ENCODE results near the gene ALPL.

ALPL gene

GRCh38 chr1:21532496-21532895, 23.3 kb downstream of the ALPL start:
- DNase-seq: no peak

DNA sequence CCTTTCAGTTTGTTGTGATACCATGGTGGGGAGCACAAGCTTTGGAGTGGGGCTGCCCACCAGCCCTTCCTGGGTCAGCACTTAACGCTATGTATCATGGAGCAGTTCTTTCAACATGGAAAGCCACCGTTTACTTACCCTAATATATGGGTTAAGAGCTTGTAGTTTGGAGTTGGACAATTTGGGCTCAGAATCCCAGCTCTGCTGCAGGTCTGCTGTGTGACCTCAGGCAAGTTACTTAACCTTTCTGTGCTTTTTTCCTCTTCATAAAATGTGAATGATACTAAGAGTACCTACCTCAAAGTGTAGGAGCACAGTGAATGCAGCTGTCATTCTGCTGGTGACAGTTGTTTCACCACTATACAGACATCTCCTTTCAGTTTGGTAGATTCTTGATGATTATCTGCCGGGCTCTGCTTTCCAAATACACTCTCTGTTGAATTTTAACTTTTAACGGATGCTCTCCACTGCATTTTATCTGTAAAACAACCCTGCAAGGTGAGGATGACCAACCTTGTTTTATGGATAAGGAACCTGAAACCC, 23.8 kb downstream of the ALPL start:
- no peak for DNase-seq

- DNase-seq: no peak
Measured at GRCh38 chr1:21534146-21534545, 24.9 kb downstream of the ALPL start.

DNA sequence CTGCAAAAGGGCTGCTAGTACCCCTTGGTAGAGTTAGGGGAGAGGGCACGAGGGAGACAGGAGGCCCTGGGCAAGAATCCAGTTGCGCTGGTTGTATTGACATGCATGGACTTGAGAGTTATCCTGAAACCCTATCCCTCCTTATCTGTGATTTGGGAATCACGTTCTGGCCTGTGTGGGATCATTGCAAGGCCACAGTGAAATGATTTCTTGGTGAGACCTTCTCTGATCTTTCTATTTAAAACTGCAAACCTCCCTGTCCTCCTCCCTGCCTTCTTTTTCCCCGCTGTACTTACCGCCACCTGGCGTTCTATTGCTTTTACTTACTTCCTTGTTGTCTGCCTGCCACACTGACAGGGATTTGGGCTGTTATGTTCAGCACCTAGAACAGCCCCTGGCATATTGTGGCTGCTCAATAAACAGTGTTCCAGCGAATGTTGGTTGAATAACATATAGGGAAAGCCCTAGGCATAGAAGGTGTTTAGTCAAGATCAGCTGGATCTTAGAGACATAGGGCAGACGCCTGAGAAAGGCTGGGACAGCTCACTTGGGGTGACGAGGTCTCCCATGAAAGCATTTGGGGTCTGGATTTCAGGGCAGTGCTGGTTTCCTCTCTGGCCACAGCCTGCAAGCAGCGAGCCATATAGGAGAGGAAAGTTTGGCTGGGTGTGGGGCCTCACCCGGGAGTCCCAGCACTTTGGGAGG, 25.6 kb downstream of the ALPL start:
- DNase-seq: no peak

DNA sequence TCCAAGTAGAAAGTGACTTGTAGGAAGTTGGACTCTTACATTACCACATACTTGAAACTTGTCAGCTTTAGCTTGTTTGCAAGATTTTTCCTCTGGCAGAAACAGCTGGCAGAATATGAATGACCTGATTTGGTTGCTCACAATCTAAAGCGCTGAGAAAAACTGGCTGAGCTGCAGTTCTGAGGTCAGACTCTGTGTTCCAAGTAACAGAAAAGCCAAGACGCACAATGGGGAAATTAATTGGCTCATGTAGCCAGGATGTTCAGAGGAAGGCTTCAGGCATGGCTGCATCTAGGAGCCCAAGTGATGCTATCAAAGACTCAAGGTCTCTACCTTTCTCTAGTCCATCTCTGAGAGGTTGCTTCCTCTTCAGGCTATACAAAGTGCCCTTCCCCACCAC, 27.0 kb downstream of the ALPL start:
- DNase-seq: no peak

- DNase-seq: no peak
Measured at GRCh38 chr1:21537511-21537931, 28.3 kb downstream of the ALPL start.

DNA sequence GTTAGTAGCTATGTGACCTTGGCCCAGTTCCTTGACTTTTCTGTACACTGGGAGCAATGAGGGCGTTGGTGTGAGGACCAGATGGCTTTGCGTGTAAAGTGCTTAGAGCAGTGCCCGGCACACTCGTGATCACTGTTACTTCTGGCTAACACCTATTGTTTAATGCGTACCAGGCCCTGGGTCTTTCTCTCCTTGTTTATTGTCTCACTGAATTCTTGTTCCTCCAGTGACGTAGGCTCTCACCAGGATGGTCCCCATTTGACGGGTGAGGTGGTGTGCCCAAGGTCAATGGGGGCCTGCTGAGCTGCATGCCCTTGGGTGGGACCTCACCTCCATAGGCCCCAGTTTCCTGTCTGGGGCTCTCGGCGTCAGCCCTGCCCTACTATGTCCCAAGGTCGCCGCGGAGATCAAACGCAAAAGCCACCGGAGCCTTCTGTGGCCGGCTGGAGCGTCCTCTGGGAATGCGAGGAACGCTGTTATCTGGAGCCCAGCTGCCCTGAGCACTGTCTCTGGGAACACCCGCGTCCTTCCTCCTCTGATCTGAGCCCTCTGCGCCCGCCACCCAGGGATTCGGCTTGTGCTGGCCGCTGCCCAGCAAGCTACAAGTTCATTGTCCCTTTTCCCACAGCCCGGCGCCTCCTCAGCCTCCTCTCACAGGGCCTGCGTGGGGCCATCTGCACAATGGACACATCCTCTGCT, 28.9 kb downstream of the ALPL start:
- DNase-seq: no peak

GRCh38 chr1:21539933-21540332, 30.7 kb downstream of the ALPL start:
- no peak for DNase-seq

DNA sequence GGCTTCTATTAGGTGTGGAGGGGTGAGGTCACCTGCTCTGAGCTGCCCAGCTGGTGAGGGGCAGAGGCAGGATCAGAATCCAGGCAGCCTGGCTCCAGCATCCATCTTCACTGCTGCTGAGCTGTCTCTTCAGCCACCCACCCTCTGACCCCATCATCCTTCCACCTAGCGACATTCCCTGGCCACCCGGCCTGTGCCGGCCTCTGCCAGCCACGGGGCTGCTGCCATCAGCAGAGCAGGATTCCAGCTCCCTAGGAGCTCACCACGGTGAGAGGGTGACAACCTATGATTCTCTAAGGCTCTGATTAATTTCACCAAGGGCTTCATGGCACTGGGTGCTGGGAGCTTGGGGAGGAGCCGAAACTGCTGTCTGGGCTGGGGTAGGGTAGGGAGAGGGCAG, 32.1 kb downstream of the ALPL start:
- no peak for DNase-seq

DNA sequence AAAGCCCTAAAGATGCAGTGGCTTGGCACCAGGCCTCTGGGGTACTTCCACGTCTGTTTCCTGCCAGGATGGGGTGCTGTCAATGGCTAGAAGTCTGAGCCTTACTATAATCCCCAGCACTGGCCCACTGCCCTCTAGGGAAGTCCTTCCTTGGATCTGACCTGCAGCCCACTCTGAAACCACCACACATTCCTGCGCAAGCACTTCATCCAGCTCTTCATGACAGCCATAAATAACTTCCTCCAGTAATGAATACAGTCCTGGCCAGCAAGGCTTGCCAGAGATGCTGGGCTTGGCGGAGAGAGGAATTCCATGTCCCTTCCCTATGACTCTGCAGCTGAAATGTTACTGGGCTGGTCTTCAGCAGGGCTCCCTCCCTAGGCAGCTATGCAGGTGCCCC, 32.6 kb downstream of the ALPL start:
- no peak for DNase-seq

GRCh38 chr1:21543598-21543997, 34.4 kb downstream of the ALPL start:
- DNase-seq: no peak

- DNase-seq: no peak
Measured at GRCh38 chr1:21544095-21544494, 34.9 kb downstream of the ALPL start.

DNA sequence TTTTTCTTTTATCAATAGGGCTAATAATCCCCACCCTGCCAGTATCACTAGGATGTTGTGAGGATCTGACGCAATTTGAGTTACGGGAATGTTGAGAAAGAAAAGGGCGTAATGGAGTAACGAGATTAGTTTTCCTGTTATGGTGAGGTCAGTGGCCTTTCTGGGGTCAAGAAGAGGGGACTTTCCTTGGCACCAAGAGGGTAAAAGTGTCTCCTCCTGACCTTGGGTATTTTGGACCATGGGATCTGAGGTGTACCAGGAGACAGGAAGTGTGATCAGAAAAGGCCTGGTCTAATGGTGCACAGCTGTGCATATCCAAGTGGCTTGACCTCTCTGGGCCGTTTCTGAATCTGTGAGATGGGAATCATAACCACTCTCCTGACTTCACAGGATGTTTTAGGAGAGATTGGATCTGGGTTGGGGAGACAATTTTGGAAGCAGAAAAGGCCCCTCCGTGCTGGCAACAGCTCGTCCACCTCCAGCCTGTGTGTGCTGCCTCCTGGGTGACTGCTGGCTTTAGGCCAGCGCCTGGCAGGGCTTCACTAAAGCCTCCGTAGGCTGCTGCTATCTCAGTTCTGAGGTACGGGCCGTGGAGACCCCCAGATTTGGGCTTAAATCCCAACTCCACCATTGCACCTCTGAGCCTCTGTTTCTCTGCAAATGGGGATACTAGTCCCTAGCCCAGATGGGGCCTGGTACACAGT, 37.1 kb downstream of the ALPL start:
- no peak for DNase-seq

DNA sequence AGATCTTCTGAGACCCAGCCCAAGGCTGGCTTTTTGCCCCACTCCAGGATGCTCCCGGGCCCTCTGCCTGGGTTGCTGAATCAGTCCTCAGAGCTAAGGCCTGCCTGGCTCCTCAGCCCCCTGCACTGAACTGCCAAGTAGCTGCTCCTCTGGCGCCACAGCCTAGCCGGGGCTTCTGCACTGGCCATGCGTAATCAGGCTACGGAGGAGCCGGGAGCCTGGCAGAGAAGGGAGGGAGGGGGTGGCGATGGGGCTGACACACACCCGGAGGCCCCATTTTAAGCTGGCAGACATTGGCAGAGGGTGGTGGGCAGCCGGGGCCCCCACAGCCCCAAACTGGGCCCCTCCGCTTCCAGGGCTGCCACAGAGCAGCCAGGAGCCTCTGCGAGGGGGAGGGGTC, 38.7 kb downstream of the ALPL start:
- DNase-seq: no peak

DNA sequence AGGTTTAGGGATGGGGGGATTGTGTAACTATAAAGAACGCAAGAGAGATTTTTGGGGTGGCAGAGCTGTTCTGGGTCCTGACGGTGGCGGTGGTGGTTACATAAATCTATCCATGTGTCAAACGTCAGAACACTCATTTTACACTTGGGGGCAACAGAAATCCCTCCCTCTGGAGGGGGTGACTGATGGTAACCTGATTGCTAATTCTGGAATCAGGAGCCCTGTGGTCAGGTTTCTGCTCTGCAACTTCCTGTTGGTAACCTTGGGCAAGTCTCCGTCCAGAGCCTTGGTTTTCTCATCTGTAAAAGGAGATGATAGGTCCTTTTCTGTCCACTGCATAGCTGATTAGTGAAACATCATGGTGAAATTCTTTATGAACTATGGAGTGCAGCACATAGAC, 40.9 kb downstream of the ALPL start:
- DNase-seq: no peak

- no peak for DNase-seq
Measured at GRCh38 chr1:21550866-21551475, 41.7 kb downstream of the ALPL start.

GRCh38 chr1:21552715-21553114, 43.5 kb downstream of the ALPL start:
- DNase-seq: no peak

DNA sequence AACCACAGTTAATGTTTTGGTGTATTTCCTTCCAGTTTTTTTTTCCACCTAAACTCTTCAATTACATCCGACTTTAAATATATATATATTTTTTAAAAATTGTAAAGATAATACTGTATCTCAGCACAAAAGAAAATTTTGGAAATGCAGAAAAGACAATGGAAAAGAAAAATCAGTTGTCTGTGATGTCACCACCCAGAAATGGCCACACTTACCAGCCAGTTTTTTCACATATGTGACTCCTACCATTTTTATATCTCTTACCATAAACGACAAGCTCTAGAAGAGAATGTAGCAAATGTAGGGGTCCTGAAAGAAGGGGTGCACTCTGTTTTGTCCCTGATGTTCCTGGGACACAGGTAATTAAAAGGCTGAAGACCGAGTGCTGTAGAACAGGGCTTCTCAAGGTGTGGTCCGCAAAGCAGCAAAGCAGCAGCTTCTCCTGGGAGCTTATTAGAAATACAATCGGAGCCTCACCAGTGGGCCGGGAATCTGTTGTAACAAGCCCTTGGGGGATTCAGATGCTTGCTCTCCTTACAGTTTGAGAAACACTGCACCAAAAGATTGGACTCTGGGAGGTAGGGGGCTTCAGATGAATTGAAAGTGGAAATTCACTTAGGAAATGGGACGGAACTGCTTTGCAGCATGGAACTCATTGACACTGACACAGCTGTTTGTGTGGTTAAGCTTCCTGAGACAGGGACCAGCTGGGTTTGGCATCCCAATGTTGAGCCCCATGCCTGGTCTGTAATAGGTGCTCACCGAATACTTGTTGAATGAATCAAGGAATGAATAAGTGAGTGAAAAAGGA, 44.1 kb downstream of the ALPL start:
- DNase-seq: no peak

DNA sequence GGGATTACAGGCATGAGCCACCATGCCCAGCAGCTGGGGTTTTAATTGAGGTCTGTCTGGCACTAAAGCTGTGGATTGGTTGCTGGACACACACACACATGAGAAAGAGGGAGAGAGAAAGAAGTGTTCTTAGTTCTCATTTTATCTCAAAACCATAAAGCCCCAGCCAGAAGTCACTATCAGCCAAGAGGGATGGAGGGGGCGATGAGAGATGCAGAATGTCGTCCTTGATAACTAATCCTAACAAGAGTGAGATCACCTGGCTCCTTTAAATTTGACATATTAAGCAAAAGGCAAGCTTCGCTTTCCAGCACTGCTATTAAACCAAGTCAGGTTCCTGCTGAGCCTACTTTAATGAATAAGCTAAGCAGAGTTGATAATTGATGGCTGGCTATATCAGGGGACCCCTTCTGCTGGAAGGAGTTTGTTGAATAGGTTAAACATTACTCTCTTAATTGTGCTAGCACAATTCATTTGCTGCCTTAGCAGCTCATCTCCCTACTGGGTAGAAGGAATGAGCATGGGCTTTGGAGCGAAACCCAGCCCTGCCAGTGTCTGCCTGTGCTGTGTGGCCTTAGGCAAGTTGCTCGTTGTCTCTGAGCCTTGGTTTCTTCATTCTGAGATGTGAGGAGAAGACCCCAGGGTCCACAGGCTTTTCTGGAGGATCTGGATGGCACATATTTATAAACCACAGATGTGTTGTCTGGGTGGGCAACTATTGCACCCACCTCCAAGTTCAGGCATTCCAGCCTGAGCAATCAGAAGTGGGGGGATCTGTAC, 50.8 kb downstream of the ALPL start:
- no peak for DNase-seq

DNA sequence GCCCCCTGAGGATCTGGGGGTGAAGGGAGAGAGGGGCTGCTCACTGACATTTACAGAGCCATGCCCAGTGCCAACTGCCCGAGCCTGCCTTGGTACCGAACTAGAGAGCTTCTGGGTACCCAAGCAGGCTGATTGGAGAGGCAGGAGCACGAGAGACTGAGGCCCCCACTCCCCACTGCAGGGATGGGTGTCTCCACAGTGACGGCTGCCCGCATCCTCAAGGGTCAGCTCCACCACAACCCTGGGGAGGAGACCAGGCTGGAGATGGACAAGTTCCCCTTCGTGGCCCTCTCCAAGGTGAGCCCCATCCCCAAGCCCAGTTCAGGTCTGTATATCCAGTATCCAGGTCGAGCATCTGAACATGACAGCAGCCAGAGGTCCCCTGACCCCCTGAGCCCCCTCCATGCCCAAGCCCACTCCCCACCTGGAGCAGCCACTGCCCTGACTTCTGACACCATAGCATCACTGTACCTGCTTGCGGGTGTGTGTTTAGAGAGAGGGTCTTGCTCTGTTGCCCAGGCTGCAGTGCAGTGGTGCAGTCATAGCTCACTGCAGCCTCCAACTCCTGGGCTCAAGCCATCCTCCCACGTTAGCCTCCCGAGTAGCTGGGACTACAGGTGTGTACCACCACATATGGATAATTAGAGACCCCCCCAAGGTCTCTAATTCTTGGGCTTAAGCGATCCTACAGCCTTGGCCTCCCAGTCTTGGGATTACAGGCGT, 51.9 kb downstream of the ALPL start:
- DNase-seq: no peak

GRCh38 chr1:21562896-21563295, 53.7 kb downstream of the ALPL start:
- no peak for DNase-seq

Data from activated gamma-delta T cell treated with Interleukin-2 at 50 U/mL for 16 hours (primary cell).